T-helper 1 cell treated with Interleukin-12 subunit alpha and Interleukin-12 subunit beta and Interleukin-4 antibody, amounts not matched to agents 30 ng/mL and 1 ng/mL, for 36 hours (primary cell): ENCODE measurements around the gene ICE2. TPM values are rescaled to one million over a fixed set of nuclear protein-coding genes. Genes with fewer than 3 reads are reported as not detected.

Source experiments
- intact Hi-C: fragments of 100-400 bp; cut with micrococcal nuclease; formaldehyde crosslinking; loops from one replicate; pipeline ENCODE4 v1.15.1; 2024
- total RNA-seq: library from RNA; stranded (reverse); gene quantifications from 2 replicates; pipeline ENCODE4 v1.2.3, GENCODE V29; 2022

ICE2 gene
- total RNA-seq, 1 donor from 2014 or later, result 70.7 TPM

DNA sequence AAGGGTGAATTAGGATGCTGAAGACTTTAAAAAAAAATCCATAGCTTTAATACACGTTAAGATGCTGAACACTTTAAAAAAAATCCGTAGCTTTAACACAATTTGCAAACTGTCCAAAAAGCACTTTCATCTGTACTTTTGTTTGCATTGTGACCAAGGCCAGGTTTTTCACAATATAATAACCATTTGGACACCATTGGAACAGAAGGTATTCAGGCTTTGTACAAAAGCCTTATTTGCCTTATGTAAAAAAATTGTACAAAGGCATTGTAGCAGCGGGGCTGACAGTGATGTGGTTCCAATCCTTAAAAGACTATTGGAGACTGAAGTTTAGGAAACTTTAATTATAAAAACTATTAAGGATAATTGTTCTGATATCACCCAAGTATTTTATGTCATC lies 15.2 kb upstream of the ICE2 start:
- intact Hi-C loops, result no loop called here

DNA sequence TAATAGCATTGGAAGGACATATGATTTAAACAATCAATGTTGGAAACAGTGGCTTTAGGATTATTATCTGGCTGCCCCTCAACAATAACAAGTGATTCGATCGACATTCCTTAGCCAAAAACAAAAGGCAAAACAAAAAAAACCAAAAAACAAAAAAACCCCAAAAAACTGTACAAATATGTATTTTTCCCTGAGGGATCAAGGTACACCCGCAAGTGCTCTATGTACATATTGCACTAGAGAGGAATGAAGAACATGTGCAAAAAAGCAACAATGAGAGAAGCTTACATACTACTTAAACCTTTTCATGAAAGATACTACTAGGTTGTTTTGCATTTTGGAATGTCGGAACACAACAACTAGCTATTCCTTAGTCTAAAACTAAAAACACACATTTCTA lies 14.2 kb upstream of the ICE2 start:
- intact Hi-C loops, result no loop called here

DNA sequence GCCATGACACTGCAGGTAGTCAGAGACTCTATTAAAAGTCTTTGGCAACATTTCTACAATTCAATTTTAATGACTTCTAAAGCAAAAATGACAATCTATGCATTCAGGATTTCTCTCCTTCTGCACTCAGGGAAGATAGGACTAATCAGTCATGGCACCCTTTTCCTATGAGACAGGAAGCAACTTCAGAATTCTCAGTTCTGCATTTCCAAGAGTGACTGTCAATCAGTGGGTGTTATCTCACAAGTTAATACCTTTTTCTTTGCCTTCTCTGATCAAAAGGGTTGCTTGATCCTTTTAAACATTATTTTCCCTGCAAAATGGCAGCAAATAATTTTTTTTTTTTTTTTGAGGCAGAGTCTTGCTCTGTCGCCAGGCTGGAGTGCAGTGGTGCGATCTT lies 7.8 kb upstream of the ICE2 start:
- intact Hi-C loops, result no loop called here

DNA sequence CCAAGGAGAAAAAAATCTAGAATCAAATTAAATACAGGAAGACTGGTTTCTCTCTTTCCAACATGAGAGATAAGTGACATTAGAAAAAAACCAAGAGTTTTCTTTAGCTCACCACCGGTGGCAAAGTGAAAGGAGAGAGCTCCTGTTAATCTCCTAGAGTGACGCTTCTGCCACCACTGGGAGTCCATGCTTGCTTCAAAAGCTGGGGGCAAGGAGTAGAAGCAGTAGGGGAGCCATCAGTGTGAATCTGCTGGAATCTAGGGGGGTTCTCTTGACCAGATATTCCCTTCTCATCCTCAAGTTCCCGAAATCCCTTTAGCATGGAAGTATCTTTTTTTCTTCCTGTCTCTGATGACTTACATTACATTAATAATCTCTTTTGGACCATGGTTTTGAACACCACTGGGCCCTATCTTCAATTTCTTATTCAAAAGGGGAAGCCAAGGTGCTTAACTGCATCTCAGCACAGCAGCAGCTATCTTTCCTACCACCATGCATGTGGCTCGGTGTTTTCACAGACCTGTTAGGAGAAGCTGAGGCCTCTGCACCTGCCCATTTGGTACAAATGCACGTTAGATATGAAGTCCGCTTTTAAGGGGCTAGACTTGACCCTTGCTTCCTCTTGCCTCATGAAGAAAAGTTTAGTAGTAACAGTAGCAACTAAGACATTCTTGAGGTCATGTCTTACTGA lies 6.6 kb upstream of the ICE2 start:
- intact Hi-C loops, result no loop called here

DNA sequence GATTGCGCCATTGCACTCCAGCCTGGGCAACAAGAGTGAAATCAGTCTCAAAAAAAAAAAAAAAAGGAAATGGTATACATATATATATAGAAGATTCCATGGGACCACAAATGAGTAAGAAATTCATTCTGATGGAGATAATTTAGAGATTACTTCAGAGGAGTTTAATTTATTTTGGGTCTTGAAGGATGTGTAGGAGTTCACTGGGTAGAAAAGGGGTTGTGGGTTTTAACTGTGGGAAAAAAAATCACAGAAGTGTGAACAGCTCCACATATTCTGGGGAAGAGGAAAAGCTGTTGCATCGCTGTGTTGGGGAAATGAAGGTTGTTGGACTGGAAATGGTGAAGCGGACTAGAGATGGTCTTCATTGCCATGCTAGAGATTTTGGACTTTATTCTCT lies 4.1 kb upstream of the ICE2 start:
- intact Hi-C loops, result no loop called here

DNA sequence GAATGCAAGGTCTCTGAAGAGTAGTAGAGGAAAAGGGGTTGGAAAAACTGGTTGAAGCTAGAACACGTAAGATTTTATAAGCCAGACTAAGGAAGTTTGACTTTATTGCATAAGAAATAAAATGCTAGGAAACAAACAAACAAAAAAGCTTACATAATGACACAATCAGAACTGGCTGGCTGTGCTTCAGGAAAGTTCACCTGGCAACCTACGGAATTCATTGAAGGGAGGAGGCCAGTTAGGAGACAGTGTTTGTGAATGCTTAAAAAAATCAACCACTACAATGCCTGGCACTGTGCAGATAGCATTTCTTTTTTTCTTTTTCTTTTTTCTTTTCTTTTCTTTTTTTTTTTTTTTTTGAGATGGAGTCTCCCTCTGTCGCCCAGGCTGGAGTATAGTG lies 1.9 kb upstream of the ICE2 start:
- intact Hi-C loops, result no loop called here

DNA sequence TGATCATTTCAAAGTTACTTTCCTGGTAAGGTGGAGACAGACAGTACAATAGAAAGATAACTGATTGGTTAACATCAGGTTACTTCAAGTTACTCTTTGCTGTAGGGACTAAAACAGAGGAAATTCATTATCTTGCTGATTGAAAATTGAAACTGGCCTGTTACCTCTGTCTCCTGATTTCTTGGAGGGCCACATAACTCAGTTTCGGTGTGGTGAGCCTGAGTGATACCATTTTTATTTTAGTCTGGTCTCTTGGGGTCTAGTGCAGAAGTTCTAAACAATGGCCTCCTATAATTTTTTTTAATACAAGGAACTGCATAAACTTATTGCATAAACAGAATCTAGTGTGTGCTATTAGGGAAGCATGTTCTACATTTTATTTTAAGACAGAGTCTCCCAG lies 1.2 kb upstream of the ICE2 start:
- intact Hi-C loops, result no loop called here

DNA sequence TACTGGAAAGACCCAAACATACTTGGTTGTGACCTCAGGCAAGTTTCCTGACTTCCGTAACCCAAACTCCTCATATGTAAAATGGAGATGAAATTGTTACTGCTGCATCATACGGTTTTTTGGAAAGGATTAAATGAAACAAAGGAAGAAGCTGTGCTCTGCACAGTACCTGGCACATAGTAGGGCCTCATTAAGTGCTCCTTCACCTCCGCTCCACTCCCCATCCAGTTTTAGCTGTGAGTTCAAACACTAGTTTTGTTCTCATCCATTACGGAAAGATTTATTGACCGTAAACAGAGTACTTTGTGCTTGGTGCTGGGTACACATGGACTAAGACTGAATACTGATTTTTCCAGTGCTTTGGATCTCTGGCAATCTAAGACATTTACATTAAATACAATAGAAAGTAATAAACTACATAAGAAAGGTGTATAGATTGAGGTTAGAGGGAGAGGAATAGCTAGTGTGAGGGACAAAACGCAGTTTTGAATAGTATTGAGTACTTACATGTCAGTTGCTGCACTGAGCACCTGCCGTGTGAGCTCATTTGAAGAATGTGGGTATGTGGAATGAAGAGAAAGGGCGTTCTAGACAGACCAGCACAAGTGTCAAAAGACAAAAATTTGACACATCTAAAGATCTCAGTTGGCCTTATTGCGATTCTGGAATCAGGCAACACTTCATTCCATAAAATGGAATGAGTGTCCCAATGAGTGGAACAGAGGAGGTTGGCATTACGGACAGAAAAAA lies 594 bp upstream of the ICE2 start:
- intact Hi-C loops, result loop anchor here (1.0 to 5.0 kb wide), 14 partner anchors 28 to 1579 kb away; partner anchors contain the start of genes BNIP2 and GTF2A2

DNA sequence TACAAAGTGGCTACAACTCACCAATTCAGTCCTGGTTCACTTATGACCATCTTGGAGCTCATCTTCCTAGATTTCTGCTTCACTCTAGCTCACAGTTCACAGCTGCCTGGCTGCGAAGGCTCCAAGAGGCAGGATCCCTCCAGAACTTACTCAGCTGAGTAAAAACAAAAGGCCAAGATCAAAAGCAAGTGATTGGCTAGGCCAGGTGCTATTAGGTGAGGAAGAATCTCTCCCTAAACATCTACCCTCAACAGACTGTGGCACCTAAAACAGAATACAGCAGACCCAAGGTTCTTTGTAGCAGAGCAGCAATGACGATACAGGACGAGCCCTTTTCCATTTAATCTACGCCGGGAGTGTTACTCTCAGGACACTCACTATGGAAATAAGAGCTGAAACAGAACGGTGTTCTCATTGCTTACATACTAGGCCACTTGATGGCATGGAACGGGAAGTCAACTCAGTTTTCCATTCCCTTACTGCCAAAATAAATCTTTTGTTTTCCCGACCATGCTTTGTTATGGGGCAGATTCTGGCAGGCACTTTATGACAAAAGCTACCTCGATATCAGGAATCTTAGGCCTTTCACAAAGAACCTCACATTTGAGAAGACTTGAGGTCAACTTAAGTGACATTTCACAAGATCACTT lies 901 bp downstream of the ICE2 start:
- intact Hi-C loops, result loop anchor here (1.0 to 5.0 kb wide), 4 partner anchors 471 to 1581 kb away; no protein-coding TSS in a partner anchor

DNA sequence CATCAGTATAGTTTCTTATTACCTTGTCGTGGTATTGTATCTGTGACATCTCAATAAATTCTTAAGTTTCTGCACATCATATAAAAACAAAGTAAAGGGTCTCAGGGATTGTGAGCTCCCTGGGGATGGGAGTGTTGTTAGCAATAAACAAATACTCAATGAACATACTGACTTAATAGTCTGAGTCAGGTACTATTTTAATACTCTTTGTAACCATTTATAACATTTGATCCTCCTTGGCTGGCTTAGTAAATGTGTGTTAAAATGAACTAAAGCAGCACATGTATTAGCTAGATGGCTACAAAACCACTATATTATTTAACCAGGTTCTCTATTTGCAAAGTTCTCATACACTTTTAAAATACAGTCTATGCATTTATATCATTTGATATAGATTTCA lies 1.8 kb downstream of the ICE2 start:
- intact Hi-C loops, result loop anchor here (5.0 kb wide), 1 partner anchor 470 kb away; no protein-coding TSS in a partner anchor

DNA sequence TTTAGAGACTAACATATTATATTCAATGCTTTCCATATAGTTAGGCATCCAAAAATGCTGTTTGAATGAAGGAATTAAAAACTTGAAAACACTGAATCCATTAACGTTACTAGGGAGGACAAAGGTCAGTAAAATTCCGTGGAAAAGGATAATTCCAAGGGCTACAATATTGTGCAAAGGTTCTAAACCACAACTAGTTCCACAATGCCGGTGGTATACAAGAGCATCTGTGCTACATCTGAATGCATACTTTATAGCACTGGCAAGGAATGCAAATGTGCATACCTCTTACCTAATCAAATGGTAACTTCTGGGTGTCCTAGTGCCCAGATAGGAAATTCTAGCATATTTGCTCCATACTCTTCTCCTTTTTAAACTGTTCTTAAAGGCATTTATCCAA lies 2.2 kb downstream of the ICE2 start:
- intact Hi-C loops, result loop anchor here (5.0 kb wide), 1 partner anchor 469 kb away; no protein-coding TSS in a partner anchor

DNA sequence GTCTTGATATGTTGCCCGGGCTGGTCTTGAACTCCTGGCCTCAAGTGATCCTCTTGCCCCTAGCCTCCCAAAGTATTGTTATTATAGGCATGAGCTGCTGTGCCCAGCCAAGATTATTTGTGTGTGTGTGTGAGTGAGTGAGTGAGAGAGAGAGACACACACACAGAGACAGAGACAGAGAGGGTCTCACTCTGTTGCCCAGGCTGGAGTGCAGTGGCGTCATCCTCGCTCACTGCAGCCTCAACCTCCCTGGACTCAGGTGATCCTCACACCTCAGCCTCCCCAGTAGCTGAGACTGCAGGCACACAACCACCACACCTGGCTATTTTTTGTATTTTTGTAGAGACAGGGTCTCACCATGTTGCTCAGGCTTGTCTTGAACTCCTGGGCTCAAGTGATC lies 5.8 kb downstream of the ICE2 start:
- intact Hi-C loops, result no loop called here

DNA sequence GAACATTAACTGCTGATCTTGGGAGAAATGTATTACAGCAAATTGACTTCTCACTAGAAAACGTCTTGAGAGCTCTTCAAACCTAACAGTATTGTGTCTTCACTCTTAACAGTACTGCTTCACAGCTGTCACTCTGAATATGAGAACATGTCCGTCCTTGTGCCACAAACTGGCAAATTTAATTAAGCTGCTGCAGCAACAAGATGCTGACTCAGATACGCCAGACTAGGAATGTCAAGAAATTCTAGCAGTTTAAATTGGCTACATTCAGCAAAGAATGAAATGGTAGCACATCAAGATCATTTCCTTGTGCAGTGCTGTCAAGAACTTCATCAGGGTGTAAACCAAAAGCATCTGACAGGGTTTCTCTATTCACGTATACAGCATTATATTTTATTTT lies 7.6 kb downstream of the ICE2 start:
- intact Hi-C loops, result no loop called here

DNA sequence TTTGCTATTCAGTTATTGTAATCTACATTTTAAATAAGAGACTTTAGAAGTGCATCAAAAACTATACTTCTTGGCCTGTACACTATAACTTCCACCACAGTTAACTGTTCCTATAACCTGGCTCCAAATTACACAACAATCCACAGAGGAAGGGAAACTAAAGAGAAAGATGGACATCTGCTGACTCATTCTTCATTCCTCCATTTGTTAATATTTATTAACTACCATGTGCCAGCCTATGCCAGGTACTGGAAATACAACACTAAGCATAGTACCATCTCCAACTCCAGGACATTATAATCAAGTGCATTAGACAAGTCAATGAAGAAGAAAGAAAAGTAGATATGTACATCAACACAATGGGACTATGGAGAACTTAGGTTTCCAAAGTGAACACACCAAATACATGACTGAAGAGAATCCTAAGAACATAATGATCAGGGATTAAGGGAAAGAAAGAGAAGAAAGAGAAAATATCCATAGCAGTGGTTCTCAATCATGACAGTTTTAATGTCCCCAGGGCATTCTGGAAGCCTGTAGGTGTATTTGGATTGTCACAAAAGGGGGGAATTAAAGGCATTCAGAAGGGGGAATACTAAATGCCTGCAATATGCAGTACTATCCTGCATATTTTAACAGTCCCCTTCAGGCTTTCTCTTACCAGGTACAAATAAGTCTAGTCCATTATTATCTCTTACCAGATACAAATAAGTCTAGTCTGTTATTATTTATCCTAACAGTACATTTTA lies 8.9 kb downstream of the ICE2 start:
- intact Hi-C loops, result no loop called here

DNA sequence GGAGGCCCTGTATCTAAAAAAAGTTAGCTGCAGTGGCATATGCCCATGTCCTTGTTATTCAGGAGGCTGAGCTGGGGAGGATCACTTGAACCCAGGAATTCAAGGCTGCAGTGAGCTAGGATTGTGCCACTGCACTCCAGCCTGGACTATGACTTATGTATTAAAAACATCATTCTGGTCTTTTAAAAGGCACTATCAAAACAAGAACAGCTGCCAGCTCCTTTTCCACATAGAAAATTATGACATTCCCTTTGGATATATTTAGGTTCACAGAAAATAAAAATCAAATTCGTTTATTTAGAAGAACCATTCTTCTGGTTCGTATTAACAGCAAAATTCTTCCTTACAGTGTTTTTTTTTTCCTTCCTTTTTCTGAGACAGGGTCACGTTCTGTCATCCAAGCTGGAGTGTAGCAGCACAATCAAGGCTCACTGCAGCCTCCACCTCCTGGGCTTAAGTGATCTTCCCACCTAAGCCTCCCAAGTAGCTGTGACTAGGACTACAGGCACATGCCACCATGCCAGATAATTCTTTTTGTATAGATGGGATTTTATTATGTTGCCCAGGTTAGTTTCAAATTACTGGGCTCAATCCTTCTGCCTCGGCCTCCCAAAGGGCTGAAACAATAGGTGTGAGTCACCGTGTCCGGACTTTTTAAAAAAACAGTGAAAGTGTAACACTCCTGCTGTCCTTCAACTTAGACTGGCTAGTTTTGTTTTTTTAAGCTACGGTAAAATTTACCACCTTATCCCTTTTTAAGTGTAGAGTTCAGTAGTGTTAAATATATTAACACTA lies 13.9 kb downstream of the ICE2 start:
- intact Hi-C loops, result no loop called here

DNA sequence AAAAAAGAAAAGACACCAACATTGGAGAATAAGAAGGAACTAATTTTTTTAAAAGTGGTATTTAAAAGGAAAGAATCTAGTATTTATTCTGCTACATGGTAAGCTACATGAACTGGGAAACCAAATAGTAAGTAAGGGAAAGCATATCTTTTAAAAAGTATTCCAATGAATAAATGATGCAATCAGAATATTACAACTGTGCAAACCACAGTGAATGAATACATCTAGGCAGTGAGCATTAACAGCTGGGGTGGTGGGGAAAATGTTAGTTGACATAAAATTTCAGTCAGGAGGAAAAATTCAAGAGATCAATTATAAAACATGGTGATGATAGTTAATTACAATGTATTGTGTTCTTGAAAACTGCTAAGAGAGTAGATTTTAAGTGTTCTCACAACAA lies 16.9 kb downstream of the ICE2 start:
- intact Hi-C loops, result no loop called here

DNA sequence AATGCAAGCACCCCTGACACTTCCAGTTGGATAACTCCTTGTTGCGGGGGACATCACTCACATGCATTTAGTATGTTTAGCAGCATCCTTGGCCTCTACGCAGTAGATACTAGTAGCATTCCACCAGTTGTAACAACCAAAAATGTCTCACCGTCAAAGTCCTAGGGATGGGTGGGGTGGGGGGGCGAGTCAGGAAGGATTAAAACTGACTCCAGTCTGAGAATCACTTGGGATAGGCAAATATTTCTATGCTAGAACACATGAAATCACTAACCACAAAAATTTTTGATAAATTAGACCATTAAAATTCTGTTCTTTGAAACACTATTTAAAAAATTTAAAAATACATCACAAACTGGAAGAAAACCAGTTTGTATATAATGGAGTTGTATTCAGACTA lies 18.0 kb downstream of the ICE2 start:
- intact Hi-C loops, result no loop called here

DNA sequence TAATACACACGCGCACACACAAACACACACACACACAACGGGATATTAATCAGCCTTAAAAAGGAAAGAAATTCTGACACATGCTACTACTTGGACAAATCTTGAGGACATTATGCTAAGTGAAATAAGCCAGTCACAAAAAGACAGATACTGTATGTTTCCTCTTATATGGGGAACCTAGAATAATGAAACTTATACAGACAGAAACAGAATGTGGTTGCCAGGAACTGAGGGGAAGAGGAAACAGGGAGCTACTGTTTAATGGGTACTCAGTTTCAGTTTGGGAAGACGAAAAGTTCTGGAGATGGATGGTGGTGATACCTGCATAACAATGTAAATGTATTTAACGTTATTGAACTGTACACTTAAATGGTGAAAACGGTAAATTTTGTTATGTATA lies 20.2 kb downstream of the ICE2 start:
- intact Hi-C loops, result no loop called here

DNA sequence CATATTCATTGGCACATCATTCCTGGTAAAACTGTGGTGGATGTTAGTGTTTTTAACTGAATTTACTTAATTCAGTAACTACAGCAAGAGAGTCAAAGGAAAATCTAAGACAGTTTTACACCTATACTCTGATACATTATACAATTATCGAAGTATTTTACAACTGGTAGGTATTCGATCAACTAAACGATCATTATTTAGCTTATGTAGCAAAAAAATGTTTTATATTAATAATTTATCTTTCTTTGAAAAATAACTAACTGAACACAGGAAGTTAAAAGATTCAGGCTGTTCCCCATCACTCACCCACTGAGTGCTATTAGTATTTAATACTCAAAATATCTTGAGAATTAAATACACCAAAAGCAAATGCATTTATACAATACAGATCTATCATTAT lies 21.0 kb downstream of the ICE2 start:
- intact Hi-C loops, result no loop called here

DNA sequence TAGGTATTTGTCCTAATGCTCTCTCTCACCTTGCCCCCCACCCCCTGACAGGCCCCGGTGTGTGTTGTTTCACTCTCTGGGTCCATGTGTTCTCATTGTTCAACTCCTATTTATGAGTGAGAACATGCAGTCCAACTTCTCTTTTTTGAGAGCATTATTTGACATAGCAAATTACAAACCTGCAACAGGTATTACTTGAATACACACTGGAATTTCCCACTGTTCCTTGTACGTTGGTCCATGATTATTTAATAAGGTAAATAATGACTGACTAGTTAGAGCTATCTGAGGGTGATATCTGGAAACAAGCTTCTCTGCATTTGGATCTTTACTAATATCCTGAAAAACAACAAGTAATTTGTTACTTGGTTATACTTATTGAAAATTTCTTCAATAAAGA lies 24.1 kb downstream of the ICE2 start:
- intact Hi-C loops, result no loop called here
